KOPT-K1 (cell line): ENCODE data around the gene MASP1.
"Not testable (repeated sequence)": the region's sequence is repeated elsewhere in the genome, so short reads cannot be mapped to it uniquely, and the experiment has no call there.

Source experiments
- H3K27ac ChIP-seq: fragments of 200-600 bp; sonication (generic); 2 replicates; pipeline ENCODE4 v1.5.1; 2016; ENCODE audit warnings: antibody characterized with exemption, mild to moderate bottlenecking, low read depth, low read length; ENCODE audit not compliant: poor library complexity, severe bottlenecking
- H3K36me3 ChIP-seq: fragments of 200-600 bp; sonication (generic); 2 replicates; pipeline ENCODE4 v1.5.1; 2017; ENCODE audit warnings: antibody characterized with exemption, mild to moderate bottlenecking, low read length, moderate library complexity; ENCODE audit not compliant: insufficient read depth
- H3K9me3 ChIP-seq: fragments of 200-600 bp; sonication (generic); 2 replicates; pipeline ENCODE4 v1.5.1; 2017; ENCODE audit warnings: antibody characterized with exemption, low read length, mild to moderate bottlenecking; ENCODE audit not compliant: insufficient read depth, poor library complexity, severe bottlenecking

The MASP1 gene

DNA sequence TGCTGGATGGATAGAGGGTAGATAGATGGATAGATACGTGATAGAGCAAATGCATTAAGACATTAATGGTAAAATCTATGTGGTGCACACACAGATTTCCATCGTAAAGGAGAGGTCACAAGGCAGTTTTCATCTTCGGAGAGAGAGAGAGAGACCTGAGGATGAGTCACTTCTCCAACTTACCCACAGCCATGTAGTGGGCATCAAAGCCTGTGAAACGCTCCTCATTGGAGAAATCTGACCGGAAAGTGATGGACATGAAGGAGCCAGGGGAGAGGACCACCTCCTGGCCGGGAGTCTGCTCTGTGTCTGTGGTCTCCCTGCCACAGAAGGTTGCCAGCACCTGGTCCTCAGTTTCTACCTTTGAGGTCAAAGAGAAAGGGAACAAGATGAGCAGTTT lies 29.2 kb downstream of the MASP1 start:
- Histone ChIP-seq H3K9me3 (no peaks in the 10 kb centered on the region), H3K27ac (no peak overlapping the region), H3K36me3 (no peaks in the 10 kb centered on the region)

- Histone ChIP-seq H3K36me3 (no peaks in the 10 kb centered on the region), H3K27ac (no peak overlapping the region), H3K9me3 (no peaks in the 10 kb centered on the region)
Measured at GRCh38 chr3:187261541-187261969, 30.0 kb downstream of the MASP1 start.

- Histone ChIP-seq H3K27ac (no peak overlapping the region), H3K36me3 (no peaks in the 10 kb centered on the region), H3K9me3 (no peaks in the 10 kb centered on the region)
Measured at GRCh38 chr3:187259171-187259570, 32.4 kb downstream of the MASP1 start.

DNA sequence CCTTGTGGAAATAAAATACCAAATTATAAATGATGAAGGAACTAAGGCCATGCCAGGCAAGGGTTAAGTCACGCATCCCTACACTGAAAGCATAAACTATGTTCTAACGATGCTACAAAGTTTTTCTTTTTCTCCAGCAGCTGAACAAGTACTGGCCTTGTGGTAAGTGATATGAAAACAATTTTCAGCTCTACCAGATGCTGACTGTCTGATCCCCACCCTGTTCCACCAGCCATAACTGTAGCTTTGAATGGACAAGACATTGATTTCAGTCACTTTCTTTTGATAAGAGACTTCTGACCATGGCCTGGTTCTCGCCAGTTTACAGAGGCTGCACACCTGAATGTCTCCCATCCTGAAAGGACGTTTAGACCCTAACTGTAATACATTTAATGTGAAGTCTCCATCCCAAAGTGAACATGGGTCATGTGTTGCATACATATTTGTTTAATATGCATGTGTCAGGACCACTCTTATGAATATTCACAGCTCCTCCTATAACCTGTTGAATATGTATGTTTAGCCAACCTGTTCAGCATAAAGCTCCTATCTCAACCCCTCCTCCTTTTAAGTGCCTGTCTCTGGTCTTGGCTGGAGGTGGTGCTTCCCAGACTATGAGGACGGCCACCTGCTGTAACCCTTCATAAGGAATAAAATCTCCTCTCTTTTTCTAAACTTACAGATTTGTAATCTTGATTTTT lies 33.4 kb downstream of the MASP1 start:
- Histone ChIP-seq H3K36me3 (no peaks in the 10 kb centered on the region), H3K9me3 (no peaks in the 10 kb centered on the region), H3K27ac (no peak overlapping the region)

- Histone ChIP-seq H3K27ac (no peak overlapping the region), H3K9me3 (no peaks in the 10 kb centered on the region), H3K36me3 (no peaks in the 10 kb centered on the region)
Measured at GRCh38 chr3:187257471-187257870, 34.1 kb downstream of the MASP1 start.

DNA sequence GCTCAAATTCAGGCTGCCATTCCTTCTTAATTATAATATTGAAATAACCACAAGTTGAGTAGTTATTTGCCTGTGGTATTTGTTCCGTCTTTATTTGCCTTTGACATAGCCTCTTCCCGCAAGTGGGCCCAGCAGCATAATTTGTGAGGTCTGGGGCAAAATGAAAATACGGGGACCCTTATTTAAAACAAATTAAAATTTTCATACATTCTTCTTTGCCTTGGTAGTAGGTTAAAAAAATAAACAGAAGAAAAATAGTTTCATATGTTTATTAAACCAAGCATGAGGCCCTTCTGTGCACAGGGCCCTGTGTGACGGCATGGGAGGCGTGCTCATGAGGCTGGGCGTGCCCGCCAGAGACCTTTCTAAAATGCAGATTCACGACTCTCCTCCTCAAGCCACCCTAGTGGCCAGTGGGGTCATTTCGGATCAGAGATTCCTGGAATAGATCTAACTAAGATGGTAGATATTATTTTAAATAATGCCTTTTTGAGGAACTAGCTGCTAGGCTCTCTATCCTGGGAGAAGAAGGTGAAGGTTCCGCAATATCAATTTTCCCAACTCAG lies 35.4 kb downstream of the MASP1 start:
- Histone ChIP-seq H3K27ac (no peak overlapping the region), H3K9me3 (no peaks in the 10 kb centered on the region), H3K36me3 (no peaks in the 10 kb centered on the region)

GRCh38 chr3:187255314-187255713 lies 36.2 kb downstream of the MASP1 start:
- no peaks in the 10 kb centered on the region for H3K36me3 ChIP-seq
- no peak overlapping the region for H3K27ac ChIP-seq
- H3K9me3 ChIP-seq: no peaks in the 10 kb centered on the region

DNA sequence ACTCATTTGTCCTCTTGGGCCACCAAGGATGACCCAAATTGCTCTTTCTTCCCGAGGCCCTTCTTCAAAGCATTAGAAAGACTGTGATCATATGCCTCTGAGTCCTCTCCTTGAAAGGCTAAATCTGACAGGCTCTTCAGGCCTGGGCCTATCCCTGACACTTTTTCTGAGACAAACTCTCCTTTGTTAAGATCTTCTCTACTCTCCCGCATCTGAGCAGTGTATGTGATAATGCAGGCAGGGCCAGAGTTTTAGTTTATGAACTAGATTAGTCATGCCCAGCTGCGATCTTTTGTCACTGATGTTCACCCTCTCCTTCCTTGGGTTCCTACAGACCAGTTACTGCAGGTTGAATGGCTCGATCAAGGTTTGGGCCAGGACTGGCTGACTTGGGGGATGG lies 39.2 kb downstream of the MASP1 start:
- Histone ChIP-seq H3K9me3 (no peaks in the 10 kb centered on the region), H3K27ac (no peak overlapping the region), H3K36me3 (no peaks in the 10 kb centered on the region)

DNA sequence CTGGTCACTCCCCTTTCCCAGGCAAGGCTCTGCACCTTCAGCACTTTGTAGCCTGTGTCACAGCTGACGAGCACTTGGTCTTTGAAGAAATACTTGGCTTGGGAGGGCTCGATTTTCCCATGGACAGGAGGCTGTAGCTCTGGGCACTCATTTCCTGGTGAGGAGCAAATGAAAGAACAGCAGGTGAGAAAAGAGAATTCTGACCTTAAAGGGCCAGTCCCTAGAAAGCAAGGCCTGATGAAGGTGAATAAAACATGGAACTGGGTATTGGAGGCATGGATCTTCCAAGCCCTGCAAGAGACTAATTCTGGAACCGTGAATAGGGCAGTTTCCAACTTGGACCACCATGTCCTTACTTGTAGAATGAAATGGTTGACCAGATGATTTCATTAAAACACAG lies 39.9 kb downstream of the MASP1 start:
- Histone ChIP-seq H3K36me3 (no peaks in the 10 kb centered on the region), H3K9me3 (no peaks in the 10 kb centered on the region), H3K27ac (no peak overlapping the region)

DNA sequence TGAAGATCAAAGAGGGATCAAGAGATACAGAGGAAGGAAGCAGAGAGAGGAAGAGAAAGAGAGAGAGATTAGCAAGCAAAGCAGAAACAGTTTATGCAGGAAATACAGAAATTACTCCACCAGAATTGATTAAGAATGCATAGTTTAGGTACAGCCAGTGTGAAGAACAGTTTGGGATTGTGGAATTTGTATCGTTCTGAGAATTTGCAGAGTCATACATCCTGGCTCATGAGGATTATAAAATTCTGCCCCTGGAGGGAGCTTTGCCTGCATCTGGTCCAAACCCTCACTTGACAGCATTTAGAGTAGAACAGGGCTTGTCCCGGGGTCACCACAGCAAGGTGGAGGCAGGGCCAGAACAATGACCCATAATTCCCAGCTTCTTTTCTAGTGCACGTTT lies 44.1 kb downstream of the MASP1 start:
- no peaks in the 10 kb centered on the region for H3K36me3 ChIP-seq
- H3K9me3 ChIP-seq: no peaks in the 10 kb centered on the region
- no peak overlapping the region for H3K27ac ChIP-seq

- Histone ChIP-seq H3K27ac (no peak overlapping the region), H3K9me3 (peaks cover 8% of the 10 kb centered on the region), H3K36me3 (no peaks in the 10 kb centered on the region)
Measured at GRCh38 chr3:187243933-187244524, 47.5 kb downstream of the MASP1 start.

DNA sequence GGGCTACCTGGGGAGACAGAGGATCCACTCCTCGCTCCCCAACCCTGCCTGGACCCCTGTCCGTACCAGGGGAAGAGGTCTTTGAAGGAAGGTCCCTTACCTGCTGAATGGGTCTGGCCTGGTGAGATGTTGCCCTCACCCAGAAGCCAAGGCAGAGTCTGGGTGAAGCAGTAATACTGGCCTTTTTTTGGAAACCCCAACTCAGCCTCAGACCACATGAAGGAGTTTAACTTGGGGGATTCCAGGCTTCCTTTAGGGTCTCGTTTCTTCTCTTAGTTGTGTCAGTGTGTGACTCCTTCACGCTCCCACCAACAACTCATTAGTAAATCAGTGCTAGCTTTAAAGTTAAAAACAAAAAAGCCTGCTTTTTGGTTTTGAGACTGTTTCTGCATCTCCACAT lies 48.6 kb downstream of the MASP1 start:
- no peak overlapping the region for H3K27ac ChIP-seq
- H3K9me3 ChIP-seq: peaks cover 8% of the 10 kb centered on the region
- no peaks in the 10 kb centered on the region for H3K36me3 ChIP-seq

- no peaks in the 10 kb centered on the region for H3K36me3 ChIP-seq
- no peak overlapping the region for H3K27ac ChIP-seq
Measured at GRCh38 chr3:187242435-187242834, 49.1 kb downstream of the MASP1 start.

DNA sequence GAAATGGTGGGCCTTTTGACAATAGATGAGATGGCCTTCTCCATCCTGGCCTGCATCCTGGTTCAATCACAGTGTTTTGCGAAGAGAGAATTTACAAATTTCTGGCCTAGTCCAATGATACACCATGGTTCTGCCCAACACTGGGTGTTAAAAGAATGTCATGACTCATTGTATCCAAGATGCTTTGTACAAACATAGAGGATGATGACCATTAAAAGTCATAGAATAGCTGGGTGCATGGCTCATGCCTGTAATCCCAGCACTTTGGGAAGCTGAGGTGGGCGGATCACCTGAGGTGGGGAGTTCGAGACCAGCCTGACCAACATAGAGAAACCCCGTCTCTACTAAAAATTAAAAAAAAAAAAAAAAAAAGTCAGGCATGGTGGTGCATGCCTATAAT lies 52.7 kb downstream of the MASP1 start:
- not testable (repeated sequence) for H3K27ac ChIP-seq, H3K9me3 ChIP-seq, H3K36me3 ChIP-seq

More at GRCh38 chr3:187242435-187242834, 49.1 kb downstream of the MASP1 start:
- H3K9me3 ChIP-seq: peaks cover 8% of the 10 kb centered on the region

GRCh38 chr3:187238239-187238638 lies 53.3 kb downstream of the MASP1 start:
- Histone ChIP-seq H3K9me3 (peaks cover 8% of the 10 kb centered on the region), H3K36me3 (no peaks in the 10 kb centered on the region), H3K27ac (no peak overlapping the region)

- Histone ChIP-seq H3K36me3 (no peaks in the 10 kb centered on the region), H3K27ac (no peak overlapping the region), H3K9me3 (peaks cover 8% of the 10 kb centered on the region)
Measured at GRCh38 chr3:187237741-187238140, 53.8 kb downstream of the MASP1 start.
